Uterus (tissue), 4 donors: ENCODE results near the gene SNX5. TPM values are rescaled to one million over a fixed set of nuclear protein-coding genes. Genes with fewer than 3 reads are reported as not detected.

Source experiments
- DNase-seq, 2 donors: peaks; one replicate each; pipeline ENCODE4 v3.0.0-alpha.2; 2019 to 2020
- H3K27ac ChIP-seq, 2 donors: fragments of 200-600 bp; sonication (generic); 1 replicate in 1 of 2; 2 replicates in 1 of 2; pipeline ENCODE4 v1.5.1; 2016 to 2018
- H3K27me3 ChIP-seq, 2 donors: fragments of 200-600 bp; sonication (generic); one replicate each; pipeline ENCODE4 v1.5.1; 2018 to 2019; ENCODE audit warnings: control low read depth in 1 of 2
- H3K36me3 ChIP-seq, 2 donors: fragments of 200-600 bp; sonication (generic); one replicate each; pipeline ENCODE4 v1.5.1; 2019; ENCODE audit warnings: control low read depth in 1 of 2
- H3K4me1 ChIP-seq, 2 donors: fragments of 200-600 bp; sonication (generic); one replicate each; pipeline ENCODE4 v1.5.1; 2018 to 2019; ENCODE audit warnings: control low read depth in 1 of 2
- H3K4me3 ChIP-seq, 2 donors: fragments of 200-600 bp; sonication (generic); 1 replicate in 1 of 2; 2 replicates in 1 of 2; pipeline ENCODE4 v1.5.1; 2018 to 2019; ENCODE audit warnings: mild to moderate bottlenecking in 1 of 2
- H3K9me3 ChIP-seq, 2 donors: fragments of 200-600 bp; sonication (generic); one replicate each; pipeline ENCODE4 v1.5.1; 2019; ENCODE audit warnings: control low read depth in 1 of 2
- CTCF ChIP-seq, 4 experiments: fragments of 200-600 bp in 2 of 4; fragments of 450-650 bp in 2 of 4; sonication (generic) in 2 of 4; IDR thresholded peaks; one replicate each; pipeline ENCODE4 v1.5.1; 2016 to 2019; ENCODE audit warnings: antibody characterized with exemption in 4 of 4, mild to moderate bottlenecking in 2 of 4, moderate library complexity in 1 of 4
- POLR2A ChIP-seq, 2 donors: fragments of 450-650 bp; IDR thresholded peaks; one replicate each; pipeline ENCODE4 v1.6.1; 2016; ENCODE audit warnings: antibody characterized with exemption in 2 of 2, mild to moderate bottlenecking in 1 of 2, moderate library complexity in 1 of 2
- intact Hi-C: fragments of 100-400 bp; cut with DNase I; formaldehyde crosslinking; loops from one replicate; pipeline ENCODE4 v1.15.1; 2023; ENCODE audit warnings: low total_unique reads
- total RNA-seq, 4 donors: library from RNA; depleted of rRNA in 3 of 4; stranded (reverse); fragments of >200 nt in 3 of 4; gene quantifications; one replicate each; pipeline versions ENCODE4 v1.1.0 to v1.2.4, GENCODE V29; 2014 to 2023
- donor health status: DM: yes; HTN: yes; CAD: no.

SNX5 gene
- total RNA-seq, 4 donors from 2014 or later = 71.2 to 207 (median 110) TPM

- intact Hi-C loops = no loop called here
- no peaks in the 10 kb centered on the region for H3K9me3 ChIP-seq
- H3K27ac ChIP-seq = no peak overlapping the region
Measured at GRCh38 chr20:17976305-17976704, 7.7 kb upstream of the SNX5 start.

DNA sequence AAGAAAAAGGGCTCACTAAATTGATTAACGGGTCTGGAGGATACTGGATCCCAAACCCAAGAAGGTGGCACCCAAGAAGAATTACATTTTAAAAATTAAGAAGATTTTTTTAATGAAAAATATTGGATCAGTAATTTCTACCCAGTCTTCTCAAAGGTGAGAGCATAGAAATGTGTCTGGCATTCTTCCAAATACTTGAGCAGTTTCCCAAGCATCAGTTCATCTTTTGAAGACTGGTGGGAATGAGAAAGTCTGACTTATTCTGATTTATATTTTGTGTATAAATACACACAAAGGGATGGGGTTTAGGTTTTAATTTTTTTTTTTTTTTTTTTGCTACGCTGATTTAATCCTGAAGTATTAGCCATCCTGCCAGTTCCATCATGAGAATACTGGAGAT is 3.5 kb upstream of the SNX5 start:
- no peaks in the 10 kb centered on the region for H3K36me3 ChIP-seq
- H3K9me3 ChIP-seq = no peaks in the 10 kb centered on the region
- H3K4me3 ChIP-seq = no peak overlapping the region
- no peak for DNase-seq
- H3K27me3 ChIP-seq = no peaks in the 10 kb centered on the region
- peaks cover 4 to 9% of the 10 kb centered on the region in 2 donors for H3K4me1 ChIP-seq
- no peak overlapping the region for H3K27ac ChIP-seq
- intact Hi-C loops = no loop called here
- TF ChIP-seq POLR2A (IDR thresholded peaks at IDR 0.05) (no peak), CTCF (IDR thresholded peaks at IDR 0.05) (no peak)

More at GRCh38 chr20:17976305-17976704, 7.7 kb upstream of the SNX5 start:
- peaks cover 0 to 4% of the 10 kb centered on the region in 2 donors for H3K4me1 ChIP-seq
- no peak for DNase-seq
- H3K36me3 ChIP-seq = no peaks in the 10 kb centered on the region
- no peaks in the 10 kb centered on the region for H3K27me3 ChIP-seq
- no peak for TF ChIP-seq POLR2A (IDR thresholded peaks at IDR 0.05)
- TF ChIP-seq CTCF (IDR thresholded peaks at IDR 0.05) = no peak
- H3K4me3 ChIP-seq = no peak overlapping the region

DNA sequence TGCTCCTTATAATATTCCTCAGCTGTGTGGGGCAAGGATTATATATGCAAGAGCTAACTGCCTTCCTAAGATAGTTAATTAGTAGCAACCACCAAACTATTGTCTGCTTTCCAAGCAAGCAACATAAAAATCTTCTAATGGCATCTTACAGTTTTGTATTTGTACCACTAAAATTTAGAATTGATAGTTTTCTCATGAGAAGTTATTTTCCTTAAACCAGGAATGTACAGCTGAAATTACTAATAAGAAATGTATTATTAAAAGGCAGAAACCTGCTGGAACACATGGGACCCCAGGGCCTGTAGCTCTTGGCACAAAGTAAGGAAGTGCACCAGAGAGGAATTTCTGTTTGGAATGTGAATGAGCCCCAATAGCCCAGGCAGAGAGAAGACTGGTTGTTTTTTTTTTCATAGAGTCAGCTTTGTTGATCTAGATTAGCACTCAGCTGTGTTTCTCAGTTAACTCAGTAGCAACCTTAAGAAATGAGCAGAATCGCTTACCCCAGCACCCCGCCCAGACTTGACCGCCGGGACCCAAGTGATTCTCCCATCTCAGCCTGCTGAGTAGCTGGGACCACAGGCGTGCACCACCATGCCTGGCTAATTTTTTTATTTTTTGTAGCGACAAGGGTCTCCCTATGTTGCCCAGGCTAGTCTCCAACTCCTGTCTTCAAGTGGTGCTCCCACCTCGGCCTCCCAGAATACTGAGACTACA is 2.9 kb upstream of the SNX5 start:
- no peak for TF ChIP-seq POLR2A (IDR thresholded peaks at IDR 0.05)
- TF ChIP-seq CTCF (IDR thresholded peaks at IDR 0.05) = no peak
- intact Hi-C loops = no loop called here
- no peak for DNase-seq
- H3K9me3 ChIP-seq = no peaks in the 10 kb centered on the region
- no peak overlapping the region for H3K4me3 ChIP-seq
- H3K36me3 ChIP-seq = no peaks in the 10 kb centered on the region
- peaks cover 4 to 9% of the 10 kb centered on the region in 2 donors for H3K4me1 ChIP-seq
- peak overlapping the region in 1 of 2 donors; percentile 98 for H3K27ac ChIP-seq
- no peaks in the 10 kb centered on the region for H3K27me3 ChIP-seq

DNA sequence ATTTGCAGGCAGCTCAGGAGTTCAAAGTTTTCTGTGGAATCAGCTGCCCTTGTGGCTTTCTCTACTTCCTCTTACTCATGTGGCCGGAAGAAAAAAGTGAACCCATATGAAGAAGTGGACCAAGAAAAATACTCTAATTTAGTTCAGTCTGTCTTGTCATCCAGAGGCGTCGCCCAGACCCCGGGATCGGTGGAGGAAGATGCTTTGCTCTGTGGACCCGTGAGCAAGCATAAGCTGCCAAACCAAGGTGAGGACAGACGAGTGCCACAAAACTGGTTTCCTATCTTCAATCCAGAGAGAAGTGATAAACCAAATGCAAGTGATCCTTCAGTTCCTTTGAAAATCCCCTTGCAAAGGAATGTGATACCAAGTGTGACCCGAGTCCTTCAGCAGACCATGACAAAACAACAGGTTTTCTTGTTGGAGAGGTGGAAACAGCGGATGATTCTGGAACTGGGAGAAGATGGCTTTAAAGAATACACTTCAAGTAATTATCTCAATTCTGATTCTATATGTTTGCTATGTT is 1.4 kb upstream of the SNX5 start:
- intact Hi-C loops = no loop called here
- no peak for DNase-seq
- no peaks in the 10 kb centered on the region for H3K36me3 ChIP-seq
- H3K9me3 ChIP-seq = no peaks in the 10 kb centered on the region
- peak overlapping the region; percentile 96 to 98 for H3K27ac ChIP-seq
- no peak for TF ChIP-seq POLR2A (IDR thresholded peaks at IDR 0.05)
- peaks cover 4 to 9% of the 10 kb centered on the region in 2 donors for H3K4me1 ChIP-seq
- peak overlapping the region; percentile 87 to 99 for H3K4me3 ChIP-seq
- H3K27me3 ChIP-seq = no peaks in the 10 kb centered on the region

DNA sequence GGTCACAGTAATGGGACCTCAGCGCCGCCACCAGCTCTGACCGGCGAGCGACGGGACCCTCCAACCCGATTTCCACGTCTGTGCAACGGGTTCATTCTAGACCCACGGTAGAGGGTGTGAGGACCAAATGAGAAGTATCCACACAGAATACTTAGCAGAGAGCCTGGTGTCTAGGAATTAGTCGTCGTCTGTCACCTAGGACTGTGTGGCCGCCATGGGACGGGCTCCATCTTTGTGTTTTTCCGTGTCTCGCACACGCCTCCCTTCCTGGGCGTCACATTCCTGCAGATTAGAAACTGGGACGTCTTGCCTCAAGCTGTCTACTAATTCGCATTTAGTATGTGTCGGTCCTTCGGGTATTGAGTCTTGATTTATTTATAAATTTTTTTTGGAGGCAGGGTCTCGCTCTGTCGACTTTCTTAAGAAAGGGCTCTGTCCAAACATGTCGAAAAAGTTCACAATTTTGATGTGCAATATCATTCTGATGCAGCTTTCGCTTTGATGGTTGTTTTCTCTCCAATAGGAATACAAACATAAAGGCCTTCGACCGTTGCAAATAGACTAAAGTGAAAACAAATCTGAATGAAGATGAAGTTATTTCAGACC is 787 bp upstream of the SNX5 start:
- no peak for DNase-seq
- Histone ChIP-seq H3K27ac (peak overlapping the region; percentile 96 to 98), H3K27me3 (no peaks in the 10 kb centered on the region), H3K9me3 (no peaks in the 10 kb centered on the region), H3K4me1 (peaks cover 4 to 9% of the 10 kb centered on the region in 2 donors), H3K4me3 (peak overlapping the region; percentile 87 to 99), H3K36me3 (no peaks in the 10 kb centered on the region)
- intact Hi-C loops = no loop called here
- TF ChIP-seq CTCF (IDR thresholded peaks at IDR 0.05) (no peak), POLR2A (IDR thresholded peaks at IDR 0.05) (no peak)
